Measurements from ENCODE around the gene RTP5. TPM values are rescaled to one million over a fixed set of nuclear protein-coding genes. Genes with fewer than 3 reads are reported as not detected.

Gene RTP5
- total RNA-seq, 1 experiment from 2014 or later, result not detected

DNA sequence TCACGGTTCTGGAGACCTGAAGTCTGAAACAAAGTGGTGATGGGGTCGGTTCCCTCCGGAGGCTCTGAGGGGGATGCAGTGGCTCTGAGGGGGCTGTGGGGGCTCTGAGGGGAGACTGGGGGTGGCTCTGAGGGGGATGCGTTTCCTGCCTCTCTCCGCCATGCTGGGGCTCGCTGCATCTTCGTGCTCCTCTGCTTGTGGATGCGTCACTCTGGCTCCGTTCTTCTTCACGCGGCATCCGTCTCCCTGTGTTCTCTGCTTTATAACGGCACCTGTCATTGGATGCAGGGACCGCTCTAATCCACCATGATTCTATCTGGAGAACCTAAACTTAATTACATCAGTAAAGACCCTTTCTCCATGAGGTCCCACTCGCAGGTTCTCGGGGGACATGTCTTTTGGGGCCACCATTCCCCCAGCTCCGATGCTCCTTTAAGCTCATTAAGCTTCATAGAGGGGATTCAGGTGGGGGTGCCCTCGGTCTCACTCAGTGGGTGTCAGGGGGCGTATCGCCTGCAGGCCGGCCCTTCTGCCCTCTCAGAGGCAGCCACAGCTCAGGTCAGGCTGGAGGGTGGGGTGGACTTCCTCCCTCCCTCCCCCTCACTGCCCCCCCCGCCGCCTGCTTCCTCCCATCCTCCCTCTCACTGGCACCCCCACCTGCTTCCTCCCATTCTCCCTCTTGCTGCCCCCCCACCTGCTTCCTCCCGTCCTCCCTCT is 18.4 kb downstream of the RTP5 start:
- DNase-seq (ENCODE audit: low read depth), result no peak

- no peak for DNase-seq (ENCODE audit: low read depth)
These were observed 19.1 kb downstream of the RTP5 start for GRCh38 chr2:241888641-241889040.

GRCh38 chr2:241890524-241891235 is 21.2 kb downstream of the RTP5 start:
- no peak for DNase-seq (ENCODE audit: low read depth)

DNA sequence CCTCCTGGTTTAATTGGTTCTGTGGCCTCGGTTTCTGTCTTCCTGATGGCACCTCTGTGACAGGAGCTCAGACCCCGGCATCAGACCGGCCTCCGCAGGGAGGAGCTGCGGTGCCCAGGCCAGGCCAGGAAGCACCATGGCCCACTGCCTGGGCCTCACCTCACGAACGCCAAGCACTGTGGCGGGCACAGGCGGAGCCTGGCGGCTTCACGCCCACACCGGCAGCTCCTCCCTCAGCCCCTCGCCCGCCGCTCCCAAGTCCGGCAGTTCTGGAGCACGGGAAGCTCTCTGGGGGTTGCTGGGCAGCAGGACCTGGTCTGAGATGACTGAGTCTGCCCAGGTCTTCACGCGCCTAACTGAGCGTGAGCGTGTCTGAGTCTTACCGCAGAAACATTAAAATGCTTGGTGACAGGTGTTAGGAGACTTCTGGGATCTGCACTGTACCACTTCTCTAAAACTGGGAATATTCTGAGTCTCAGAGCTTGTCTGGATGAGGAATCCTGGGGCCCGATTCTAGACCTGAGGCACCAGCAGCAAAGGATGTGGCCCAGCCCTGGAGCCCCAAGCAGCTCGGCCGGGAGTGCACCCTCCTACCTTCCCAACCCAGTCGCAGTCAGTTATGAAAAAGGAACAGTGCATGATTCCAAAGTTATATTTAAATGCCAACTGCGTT is 21.9 kb downstream of the RTP5 start:
- no peak for DNase-seq (ENCODE audit: low read depth)

DNA sequence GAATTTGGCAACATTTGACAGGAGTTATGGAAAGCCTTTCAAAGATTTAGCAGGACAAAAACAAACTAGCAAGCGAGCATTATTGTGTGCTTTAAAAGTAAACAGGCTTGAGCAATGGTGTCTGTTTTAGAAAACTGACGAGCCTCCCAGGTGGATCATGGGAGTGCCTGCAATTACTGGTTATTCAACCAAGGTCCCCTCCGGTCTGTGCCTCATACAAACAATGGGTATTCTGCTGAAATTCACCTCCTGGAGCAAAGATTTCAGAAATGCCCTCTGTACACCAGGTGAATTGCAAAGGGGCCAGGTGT is 22.4 kb downstream of the RTP5 start:
- DNase-seq (ENCODE audit: low read depth), result no peak

DNA sequence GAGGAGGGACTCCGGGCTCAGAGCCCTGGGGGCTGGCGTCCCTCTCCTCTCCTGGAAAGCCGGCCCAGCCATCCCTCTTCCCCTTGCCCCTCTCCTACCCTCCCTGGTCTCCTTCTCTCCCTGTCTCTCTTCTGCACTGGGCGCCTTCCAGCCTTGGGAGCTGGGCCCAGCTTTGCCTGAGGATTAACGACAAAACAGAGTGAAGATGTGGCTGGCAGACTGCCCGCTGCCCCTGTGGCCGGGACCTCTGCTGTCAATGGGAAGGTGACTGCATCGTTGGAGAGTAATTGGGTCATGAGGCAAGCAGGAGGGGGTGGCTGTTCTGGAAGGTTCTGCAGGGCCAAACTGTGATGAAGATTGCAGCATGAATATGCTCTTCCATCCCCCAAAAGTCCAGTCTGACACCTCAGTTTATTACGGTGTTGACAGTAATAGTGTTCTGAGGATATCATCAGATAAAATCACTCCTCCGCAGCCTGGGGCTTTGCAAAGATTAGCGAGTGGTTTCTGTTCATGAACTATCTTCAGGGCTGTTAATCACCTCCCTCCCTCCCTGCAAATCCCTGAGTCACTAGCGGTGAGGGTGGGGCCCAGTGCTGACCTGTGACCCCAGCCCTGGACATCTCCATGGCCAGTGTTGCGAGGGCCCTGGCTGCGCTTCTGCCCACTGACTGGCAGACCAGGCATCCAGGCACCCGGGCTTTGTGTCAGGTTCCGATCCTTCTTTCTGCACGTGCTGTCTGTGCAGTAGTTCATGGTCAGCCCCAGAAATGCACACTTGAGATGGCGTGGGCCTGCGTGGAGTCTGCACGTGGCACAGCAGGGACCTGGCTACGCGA is 23.0 kb downstream of the RTP5 start:
- no peak for DNase-seq (ENCODE audit: low read depth)

DNA sequence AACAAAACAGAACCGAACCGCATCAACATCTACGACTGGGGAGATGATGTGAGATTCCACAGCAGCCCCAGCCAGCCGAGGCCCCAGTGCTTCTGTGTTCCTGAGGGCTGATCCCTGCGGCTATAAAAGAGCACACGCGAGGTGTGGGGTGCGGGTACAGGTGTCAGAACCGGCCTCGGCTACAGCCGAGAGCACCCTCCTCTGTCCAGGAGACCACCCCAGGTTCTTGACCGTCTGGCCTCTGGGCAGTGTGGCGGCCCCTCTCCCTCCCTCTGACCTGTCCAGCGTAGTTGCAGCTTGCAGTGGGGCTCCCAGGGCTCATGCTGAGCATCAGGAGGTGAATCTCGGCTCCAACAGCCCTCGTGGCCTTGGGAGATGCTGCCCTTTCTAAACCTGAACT is 23.7 kb downstream of the RTP5 start:
- no peak for DNase-seq (ENCODE audit: low read depth)

GRCh38 chr2:241894056-241894641 is 24.6 kb downstream of the RTP5 start:
- DNase-seq (ENCODE audit: low read depth), result no peak

- DNase-seq (ENCODE audit: low read depth), result no peak
These were observed 25.3 kb downstream of the RTP5 start for GRCh38 chr2:241894681-241895426.

GRCh38 chr2:241895427-241895711 is 25.8 kb downstream of the RTP5 start:
- no peak for DNase-seq (ENCODE audit: low read depth)

GRCh38 chr2:241895712-241896641 is 26.4 kb downstream of the RTP5 start:
- DNase-seq (ENCODE audit: low read depth), result no peak

DNA sequence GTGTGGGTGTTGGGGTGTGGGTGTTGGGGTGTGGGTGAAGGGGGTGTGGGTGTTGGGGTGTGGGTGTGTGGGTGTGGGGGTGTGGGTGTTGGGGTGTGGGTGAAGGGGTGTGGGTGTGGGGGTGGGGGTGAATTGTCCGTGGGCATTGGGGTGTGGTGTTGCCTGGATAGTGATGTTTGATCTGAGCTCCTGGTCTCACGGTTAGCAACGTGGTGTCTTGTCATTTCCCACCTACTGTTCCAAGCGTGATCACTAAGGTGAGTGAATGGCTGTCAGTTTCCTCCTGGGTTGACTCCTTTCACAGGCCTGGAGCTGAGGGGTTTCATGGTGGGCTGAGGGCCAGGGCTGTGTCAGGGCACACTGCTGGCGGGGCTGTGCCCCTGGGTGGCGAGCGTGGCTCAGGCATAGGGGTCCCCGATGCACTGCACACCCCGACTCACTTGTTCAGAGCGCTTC is 27.2 kb downstream of the RTP5 start:
- DNase-seq (ENCODE audit: low read depth), result no peak

DNA sequence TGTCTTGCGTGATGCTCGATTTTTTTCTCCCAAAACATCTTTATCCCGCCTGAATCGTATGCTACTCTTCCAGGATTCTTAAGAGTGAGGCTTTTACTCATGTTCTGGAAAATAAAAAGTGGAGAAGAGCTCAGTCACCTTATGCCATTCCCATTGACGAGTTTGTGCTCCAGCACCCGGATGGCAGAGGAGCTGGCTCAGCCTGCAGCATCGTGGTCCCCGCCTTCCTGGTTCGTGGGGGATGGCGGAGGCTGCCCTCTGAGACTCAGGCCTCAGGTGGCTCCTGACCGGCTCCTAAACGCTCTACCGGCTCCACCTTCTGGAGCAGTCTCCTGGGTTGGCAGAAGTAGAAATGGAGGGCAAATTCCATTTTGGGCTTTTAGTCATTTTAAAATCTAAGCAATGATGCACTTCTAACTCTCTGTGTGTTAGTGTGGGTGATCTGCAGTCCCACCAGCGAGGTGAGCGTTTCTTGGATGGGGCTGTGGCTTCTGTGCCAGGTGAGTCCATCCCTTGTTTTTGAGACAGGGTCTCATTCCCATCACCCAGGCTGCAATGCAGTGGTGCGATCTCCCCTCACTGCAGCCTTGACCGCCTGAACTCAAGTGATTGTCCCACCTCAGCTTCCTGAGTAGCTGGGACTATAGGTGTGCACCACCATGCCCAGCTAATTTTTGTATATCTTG is 27.8 kb downstream of the RTP5 start:
- no peak for DNase-seq (ENCODE audit: low read depth)

DNA sequence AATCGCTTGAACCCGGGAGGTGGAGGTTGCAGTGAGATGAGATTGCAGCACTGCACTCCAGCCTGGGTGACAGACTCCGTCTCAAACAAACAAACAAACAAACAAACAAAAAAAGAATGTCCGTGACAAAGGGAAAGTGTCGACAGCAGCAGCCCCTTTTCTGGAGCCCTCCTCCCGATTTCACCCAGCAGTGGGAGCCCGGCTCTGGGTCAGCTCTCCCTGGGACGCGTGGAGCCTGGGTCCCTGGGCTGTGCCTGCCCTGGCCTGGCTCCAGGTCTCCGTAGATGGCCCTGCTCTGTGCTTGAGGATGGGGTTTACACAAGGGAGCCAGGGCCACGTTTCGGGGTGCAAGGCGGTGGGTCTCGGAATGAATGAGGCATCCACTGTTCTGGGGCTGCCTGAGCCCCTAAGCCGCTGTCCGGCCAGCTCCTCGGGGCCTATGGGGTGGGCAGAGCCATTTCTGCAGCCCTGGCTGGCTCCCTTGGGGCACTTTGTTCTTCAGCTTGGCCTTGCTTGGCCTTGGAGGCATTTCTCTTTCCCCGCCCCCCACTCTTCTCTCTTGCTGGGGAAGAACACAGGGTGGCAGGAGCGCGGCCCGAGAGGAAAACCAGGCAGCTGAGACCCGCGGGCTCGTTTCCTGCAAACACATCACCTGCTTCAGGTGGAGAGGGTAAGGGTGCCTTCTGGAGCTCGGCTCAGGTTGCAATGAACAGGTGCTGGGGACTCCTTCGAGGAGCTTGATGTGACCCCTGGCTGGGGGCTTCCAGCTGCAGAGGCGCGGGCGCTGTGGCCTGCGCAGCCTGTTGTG is 29.1 kb downstream of the RTP5 start:
- no peak for DNase-seq (ENCODE audit: low read depth)

DNA sequence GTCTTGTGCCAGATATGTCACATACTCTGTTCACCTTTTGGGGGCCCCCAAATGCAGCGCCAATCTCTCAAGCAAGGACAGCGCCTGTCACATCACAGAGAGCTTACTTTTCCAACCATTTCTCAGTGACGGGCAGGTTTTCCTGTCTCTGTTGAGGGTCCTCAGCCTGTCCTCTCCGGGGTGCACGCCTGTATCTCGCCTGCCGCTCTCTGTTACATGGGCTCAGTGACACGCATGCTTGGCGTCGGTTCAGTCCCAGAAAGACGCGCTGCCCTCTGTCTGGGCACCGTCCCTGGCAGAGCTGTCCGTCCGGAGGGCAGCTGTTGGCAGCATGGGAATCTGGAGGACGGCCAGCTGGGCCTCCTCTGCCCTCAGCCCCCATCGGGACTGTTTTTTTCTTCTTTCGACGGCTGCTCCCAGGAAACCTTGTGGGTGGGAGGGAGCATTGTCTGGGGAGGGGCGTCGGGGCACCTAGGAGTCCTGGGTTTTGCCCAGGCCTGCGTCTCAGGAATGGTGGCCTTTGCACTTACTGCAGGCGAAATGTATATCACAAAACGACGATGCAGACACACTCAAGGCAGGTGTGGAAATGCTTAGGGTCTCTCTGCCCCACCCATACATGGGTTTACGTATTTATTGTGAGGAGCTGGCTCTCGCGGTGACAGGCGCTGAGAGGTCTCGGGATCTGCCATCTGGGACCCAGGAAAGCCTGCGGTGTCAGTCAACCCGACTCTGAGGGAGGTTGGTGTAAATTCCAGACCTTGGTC is 30.9 kb downstream of the RTP5 start:
- DNase-seq (ENCODE audit: low read depth), result no peak

GRCh38 chr2:241901018-241901380 is 31.5 kb downstream of the RTP5 start:
- DNase-seq (ENCODE audit: low read depth), result no peak

GRCh38 chr2:241901500-241902351 is 32.2 kb downstream of the RTP5 start:
- no peak for DNase-seq (ENCODE audit: low read depth)
